Peyer's patch (tissue), 4 donors: ENCODE data around the gene NT5C3B.

Experiments used
- POLR2A ChIP-seq, 2 donors: fragments of 450-650 bp; IDR thresholded peaks; one replicate each; pipeline ENCODE4 v1.5.1; 2017; ENCODE audit warnings: antibody characterized with exemption in 2 of 2, mild to moderate bottlenecking in 2 of 2, moderate library complexity in 2 of 2
- TF ChIP-seq, protein P1 (sequence below), 6 experiments: fragments of 450-650 bp in 4 of 6; fragments of 200-600 bp in 2 of 6; sonication (generic) in 1 of 6; IDR thresholded peaks; one replicate each; pipeline ENCODE4 v1.5.1; 2017 to 2019; ENCODE audit warnings: antibody characterized with exemption in 6 of 6, mild to moderate bottlenecking in 3 of 6, moderate library complexity in 1 of 6

DNA sequence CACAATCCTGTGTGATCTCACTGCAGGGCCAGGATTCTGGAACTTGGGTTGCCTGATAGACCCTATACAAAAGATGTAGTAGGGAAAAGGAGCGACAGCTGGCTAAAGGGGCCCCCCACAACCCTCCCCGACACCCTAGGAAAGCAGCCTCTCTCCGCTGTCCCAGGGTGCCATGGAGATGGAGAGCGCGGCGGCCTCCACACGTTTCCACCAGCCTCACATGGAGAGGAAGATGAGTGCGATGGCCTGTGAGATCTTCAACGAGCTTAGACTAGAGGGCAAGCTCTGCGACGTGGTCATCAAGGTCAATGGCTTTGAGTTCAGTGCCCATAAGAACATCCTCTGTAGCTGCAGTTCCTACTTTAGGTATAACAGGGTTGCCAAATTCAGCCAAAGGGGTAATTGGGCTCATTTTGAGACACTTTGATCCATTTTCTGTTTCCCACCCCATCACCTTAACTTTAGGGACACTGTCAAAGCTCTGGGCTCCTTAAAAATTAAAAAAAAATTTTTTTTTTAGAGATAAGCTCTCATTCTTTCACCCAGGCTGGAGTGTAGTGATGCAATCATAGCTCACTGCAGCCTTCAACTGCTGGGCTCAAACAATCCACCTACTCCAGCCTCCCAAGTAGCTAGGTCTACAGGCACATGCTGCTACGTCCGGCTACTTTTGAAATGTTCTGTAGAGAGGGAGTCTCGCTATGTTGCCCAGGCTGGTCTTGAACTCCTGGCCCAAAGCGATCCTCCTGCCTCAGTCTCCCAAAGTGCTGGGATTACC, 1.9 kb upstream of the NT5C3B start, which contains the start of gene KLHL10:
- TF ChIP-seq, protein P1, sequence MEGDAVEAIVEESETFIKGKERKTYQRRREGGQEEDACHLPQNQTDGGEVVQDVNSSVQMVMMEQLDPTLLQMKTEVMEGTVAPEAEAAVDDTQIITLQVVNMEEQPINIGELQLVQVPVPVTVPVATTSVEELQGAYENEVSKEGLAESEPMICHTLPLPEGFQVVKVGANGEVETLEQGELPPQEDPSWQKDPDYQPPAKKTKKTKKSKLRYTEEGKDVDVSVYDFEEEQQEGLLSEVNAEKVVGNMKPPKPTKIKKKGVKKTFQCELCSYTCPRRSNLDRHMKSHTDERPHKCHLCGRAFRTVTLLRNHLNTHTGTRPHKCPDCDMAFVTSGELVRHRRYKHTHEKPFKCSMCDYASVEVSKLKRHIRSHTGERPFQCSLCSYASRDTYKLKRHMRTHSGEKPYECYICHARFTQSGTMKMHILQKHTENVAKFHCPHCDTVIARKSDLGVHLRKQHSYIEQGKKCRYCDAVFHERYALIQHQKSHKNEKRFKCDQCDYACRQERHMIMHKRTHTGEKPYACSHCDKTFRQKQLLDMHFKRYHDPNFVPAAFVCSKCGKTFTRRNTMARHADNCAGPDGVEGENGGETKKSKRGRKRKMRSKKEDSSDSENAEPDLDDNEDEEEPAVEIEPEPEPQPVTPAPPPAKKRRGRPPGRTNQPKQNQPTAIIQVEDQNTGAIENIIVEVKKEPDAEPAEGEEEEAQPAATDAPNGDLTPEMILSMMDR (IDR thresholded peaks at IDR 0.05): no peak
- no peak for TF ChIP-seq POLR2A (IDR thresholded peaks at IDR 0.05)
